ENCODE data around the gene SH3TC2.
"Not testable (repeated sequence)": the region's sequence is repeated elsewhere in the genome, so short reads cannot be mapped to it uniquely, and the experiment has no call there.

Gene SH3TC2

DNA sequence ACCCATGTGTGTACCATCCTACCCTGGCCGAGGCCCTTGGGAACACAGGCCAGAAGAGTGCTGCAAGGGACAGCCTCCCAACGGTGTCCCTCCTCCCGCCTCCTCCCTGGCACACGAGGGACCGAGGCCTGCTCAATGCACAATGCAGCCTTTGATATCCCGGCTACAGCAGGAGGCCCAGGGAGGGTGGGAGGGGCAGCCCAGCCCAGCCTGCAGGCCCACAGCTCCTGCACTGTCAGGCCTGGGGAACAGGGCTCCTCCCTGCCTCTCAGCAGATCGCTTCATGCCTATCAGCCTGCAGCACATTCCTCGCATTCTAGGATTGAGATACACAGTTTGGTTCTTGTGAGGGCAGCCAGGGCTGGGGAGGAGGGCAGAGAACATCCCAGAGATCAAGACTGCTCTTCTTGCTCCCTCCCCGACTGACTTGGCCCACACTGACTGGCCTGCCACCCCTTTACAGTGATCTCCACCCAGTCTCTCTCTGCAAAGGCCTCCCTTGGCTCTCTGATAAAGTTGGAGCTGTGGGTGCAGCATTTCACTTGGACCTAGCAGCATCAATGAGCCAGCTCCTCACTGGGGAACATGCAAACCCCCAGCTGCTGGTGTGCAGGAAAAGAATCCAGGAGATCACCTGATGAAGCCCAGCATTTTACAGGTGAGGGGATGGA is at the start of gene SH3TC2:
Gene SH3TC2 (minus strand): TSS at position 46 of the 671 bp plus-strand sequence. CDS start 40 bp downstream, at position 6.
- no peak within 1 kb of the TSS for H3K27ac Mint-ChIP-seq
- peaks cover 7% of the 10 kb centered on the region for H3K9me3 Mint-ChIP-seq
- H3K27me3 Mint-ChIP-seq = peaks cover 7% of the 10 kb centered on the region
- no peaks in the 10 kb centered on the region for H3K4me1 Mint-ChIP-seq
- no peaks in the 10 kb centered on the region for H3K36me3 Mint-ChIP-seq
- no peak within 1 kb of the TSS for H3K4me3 Mint-ChIP-seq

DNA sequence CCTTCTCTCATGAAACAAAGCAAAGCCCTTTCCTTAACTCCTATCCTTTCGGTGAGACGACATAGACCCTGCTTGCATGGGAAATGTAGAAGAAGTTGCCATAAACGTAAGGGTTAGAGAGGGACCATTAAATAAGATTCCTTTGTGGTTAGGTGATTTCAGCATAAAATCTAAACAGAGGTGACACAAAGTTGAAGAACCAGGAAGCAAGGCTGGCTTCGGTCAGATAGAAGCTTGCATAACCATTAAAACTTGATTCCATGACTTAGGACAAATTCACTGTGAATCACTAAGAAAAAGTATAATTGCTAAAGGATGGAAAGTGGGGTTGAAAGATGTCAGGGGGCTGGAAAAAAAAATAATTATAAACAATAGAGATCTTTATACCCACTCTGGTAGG is 47.5 kb upstream of the SH3TC2 start:
- H3K4me3 Mint-ChIP-seq = no peak overlapping the region
- no peaks in the 10 kb centered on the region for H3K4me1 Mint-ChIP-seq
- H3K27me3 Mint-ChIP-seq = no peaks in the 10 kb centered on the region
- H3K27ac Mint-ChIP-seq = no peak overlapping the region
- H3K9me3 Mint-ChIP-seq = no peaks in the 10 kb centered on the region
- no peaks in the 10 kb centered on the region for H3K36me3 Mint-ChIP-seq

DNA sequence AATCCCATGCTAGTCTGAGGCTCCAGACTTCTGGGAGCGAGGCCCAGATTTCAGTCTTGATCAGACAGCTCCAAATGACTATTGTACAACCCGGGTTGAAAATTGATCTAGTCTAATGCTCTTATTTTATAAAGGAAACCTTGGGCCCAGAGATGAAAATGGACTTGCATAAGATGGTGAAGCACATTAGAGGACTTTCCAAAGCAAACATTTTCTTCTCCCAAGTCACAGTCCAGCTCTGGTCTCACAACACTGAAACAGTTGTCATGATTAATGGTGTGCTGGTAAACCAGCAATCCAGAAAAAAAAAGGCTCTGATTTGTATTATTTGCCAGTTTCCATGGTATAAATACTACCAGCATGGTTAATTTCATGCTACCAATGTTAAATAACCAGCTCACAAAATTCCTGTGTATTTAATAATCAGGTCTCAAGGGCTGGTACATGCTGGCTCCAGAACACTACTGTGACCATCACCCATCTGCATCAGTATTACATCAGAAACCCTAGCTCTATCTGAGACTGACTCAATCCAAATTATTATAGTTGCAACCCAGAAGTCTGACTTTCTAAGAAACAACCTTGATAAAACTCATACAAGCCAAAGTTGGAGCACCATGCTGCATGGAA is 45.9 kb upstream of the SH3TC2 start:
- Mint-ChIP-seq H3K9me3 (no peaks in the 10 kb centered on the region), H3K27me3 (no peaks in the 10 kb centered on the region), H3K4me1 (no peaks in the 10 kb centered on the region), H3K27ac (no peak overlapping the region), H3K36me3 (no peaks in the 10 kb centered on the region), H3K4me3 (no peak overlapping the region)

DNA sequence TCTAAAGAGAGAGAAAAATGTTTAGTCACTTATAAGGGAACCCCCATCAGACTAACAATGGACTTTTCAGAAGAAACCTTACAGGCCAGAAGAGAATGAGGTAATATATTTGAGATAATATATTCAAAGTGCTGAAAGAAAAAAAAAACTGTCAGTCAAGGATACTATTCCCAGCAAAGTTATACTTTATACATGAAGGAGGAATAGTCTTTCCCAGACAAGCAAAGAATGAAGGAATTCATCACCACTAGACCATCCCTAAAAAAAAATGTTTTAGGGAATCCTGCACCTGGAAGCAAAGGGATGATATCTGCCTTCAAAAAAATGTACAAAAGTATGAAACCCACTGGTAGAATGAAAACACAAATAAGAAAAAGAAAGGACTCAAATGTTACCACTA is 37.5 kb upstream of the SH3TC2 start:
- Mint-ChIP-seq H3K36me3 (peaks cover 1% of the 10 kb centered on the region), H3K27me3 (peaks cover 5% of the 10 kb centered on the region), H3K4me1 (no peaks in the 10 kb centered on the region), H3K4me3 (no peak overlapping the region), H3K9me3 (peaks cover 25% of the 10 kb centered on the region), H3K27ac (no peak overlapping the region)

DNA sequence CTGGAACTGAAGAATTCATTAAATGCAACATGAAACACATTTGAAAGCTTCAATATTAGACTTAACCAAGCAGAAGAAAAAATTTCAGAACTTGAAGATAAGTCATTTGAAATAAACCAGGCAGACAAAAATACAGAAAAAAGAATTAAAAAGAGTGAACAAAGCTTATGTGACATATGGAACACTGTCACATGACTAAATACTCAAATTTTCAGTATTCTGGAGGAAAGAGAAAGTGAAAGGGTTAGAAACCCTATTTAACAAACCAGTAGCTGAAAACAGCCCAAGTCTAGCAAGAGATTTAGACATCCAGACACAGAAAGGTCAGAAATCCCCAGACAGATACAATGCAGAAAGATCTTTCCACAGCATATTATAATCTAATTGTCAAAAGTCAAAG is 37.1 kb upstream of the SH3TC2 start:
- H3K9me3 Mint-ChIP-seq = peaks cover 26% of the 10 kb centered on the region
- H3K36me3 Mint-ChIP-seq = peaks cover 1% of the 10 kb centered on the region
- H3K4me1 Mint-ChIP-seq = no peaks in the 10 kb centered on the region
- peaks cover 7% of the 10 kb centered on the region for H3K27me3 Mint-ChIP-seq
- no peak overlapping the region for H3K4me3 Mint-ChIP-seq
- H3K27ac Mint-ChIP-seq = no peak overlapping the region

DNA sequence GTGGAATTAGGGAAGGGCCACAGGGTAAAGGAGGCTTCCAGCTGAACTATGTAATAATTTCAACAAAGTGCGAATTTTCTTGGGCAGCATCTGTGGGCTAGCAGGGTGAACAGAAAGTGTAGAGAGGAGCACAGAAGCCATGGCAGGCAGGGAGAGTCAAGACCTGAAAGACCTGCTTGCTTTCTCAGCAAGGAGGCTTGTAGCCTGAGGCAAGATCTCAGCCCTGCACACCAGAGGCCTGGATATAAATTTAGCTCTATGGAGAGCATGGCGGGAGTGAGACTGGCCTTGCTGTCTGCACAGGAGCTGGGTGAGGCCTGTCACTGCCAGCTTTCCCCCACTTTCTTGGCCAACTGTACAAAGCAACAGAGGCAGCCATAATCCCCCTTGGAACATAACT is 32.1 kb upstream of the SH3TC2 start:
- H3K27ac Mint-ChIP-seq = no peak overlapping the region
- H3K9me3 Mint-ChIP-seq = peaks cover 26% of the 10 kb centered on the region
- peaks cover 5% of the 10 kb centered on the region for H3K36me3 Mint-ChIP-seq
- no peaks in the 10 kb centered on the region for H3K4me1 Mint-ChIP-seq
- H3K27me3 Mint-ChIP-seq = peaks cover 24% of the 10 kb centered on the region
- no peak overlapping the region for H3K4me3 Mint-ChIP-seq

DNA sequence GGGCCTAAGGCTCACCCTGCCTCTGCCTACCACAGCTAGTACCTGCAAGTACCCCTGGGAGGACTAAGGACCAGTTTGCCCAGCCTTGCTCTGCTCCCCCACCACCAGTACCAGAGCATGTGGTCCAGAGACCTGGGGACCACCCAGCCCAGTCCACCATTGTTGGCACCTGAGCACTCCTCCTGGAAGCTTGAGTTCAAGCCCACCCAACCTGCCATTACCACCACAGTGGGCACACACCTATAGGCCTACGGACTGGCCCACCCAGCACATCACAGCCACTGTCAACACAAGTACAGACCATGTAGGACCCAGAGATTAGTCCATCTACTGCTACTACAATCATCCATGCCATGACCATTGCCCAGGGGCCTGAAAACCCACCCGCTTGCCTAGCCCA is 30.8 kb upstream of the SH3TC2 start:
- no peak overlapping the region for H3K4me3 Mint-ChIP-seq
- peaks cover 25% of the 10 kb centered on the region for H3K27me3 Mint-ChIP-seq
- peaks cover 5% of the 10 kb centered on the region for H3K36me3 Mint-ChIP-seq
- peaks cover 23% of the 10 kb centered on the region for H3K9me3 Mint-ChIP-seq
- H3K4me1 Mint-ChIP-seq = no peaks in the 10 kb centered on the region
- H3K27ac Mint-ChIP-seq = no peak overlapping the region

DNA sequence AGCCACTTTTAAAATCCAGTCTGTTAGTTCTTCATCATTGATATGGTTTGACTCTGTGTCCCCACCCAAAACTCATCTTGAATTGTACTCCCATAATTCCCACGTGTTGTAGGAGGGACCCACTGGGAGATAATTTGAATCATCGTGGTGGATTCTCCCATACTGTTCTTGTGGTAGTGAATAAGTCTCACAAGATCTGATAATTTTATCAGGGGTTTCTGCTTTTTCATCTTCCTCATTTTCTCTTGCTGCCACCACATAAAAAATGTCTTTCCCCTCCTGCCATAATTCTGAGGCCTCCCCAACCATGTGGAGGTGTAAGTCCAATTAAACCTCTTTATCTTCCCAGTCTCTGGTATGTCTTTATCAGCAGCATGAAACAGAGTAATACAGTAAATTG is 26.9 kb upstream of the SH3TC2 start:
- H3K4me3 Mint-ChIP-seq = no peak overlapping the region
- H3K27ac Mint-ChIP-seq = no peak overlapping the region
- H3K4me1 Mint-ChIP-seq = no peaks in the 10 kb centered on the region
- H3K27me3 Mint-ChIP-seq = peaks cover 20% of the 10 kb centered on the region
- peaks cover 5% of the 10 kb centered on the region for H3K36me3 Mint-ChIP-seq
- H3K9me3 Mint-ChIP-seq = peaks cover 11% of the 10 kb centered on the region

DNA sequence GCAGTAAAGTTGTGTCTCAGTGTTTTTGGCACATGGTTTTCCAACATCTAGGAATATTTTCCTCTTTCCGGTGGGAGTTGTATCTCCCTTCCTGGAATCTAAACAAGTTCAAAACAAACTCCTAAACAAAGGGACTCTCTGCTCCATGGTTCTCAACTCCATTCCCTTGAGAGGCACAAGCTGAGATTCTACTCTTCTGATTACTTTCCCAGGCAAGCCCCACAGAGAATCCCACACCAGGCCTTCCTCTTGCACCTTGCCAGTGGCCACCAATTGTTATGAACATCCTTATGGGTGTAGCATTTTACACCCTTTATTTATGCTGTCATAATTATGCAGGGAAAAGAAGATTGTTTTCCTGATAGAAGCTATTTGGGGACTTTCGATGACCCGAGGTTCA is 25.8 kb upstream of the SH3TC2 start:
- H3K4me3 Mint-ChIP-seq = no peak overlapping the region
- H3K9me3 Mint-ChIP-seq = peaks cover 11% of the 10 kb centered on the region
- H3K36me3 Mint-ChIP-seq = peaks cover 5% of the 10 kb centered on the region
- H3K27me3 Mint-ChIP-seq = peaks cover 20% of the 10 kb centered on the region
- H3K4me1 Mint-ChIP-seq = no peaks in the 10 kb centered on the region
- no peak overlapping the region for H3K27ac Mint-ChIP-seq

DNA sequence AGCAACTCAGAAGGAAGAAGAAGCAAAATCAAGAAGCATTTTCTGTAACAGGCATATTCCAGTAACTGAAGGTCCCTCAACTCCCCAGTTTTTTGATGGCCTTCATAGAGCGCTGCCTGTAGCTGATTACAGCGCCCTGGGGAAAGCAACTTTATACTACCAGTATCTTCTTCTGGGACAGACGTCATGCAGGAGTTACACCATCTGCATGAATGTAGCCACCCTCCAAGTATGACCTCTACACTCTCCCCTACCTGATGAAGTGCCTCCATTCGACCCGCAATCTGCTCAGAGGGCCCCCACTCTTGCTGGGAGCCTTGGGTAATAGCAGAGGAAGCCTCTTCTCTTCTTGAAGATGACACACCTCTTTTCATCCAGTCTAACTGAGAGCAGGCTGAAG is 21.0 kb upstream of the SH3TC2 start:
- no peak overlapping the region for H3K4me3 Mint-ChIP-seq
- H3K27ac Mint-ChIP-seq = no peak overlapping the region
- peaks cover 5% of the 10 kb centered on the region for H3K27me3 Mint-ChIP-seq
- H3K4me1 Mint-ChIP-seq = peaks cover 8% of the 10 kb centered on the region
- no peaks in the 10 kb centered on the region for H3K36me3 Mint-ChIP-seq
- no peaks in the 10 kb centered on the region for H3K9me3 Mint-ChIP-seq

DNA sequence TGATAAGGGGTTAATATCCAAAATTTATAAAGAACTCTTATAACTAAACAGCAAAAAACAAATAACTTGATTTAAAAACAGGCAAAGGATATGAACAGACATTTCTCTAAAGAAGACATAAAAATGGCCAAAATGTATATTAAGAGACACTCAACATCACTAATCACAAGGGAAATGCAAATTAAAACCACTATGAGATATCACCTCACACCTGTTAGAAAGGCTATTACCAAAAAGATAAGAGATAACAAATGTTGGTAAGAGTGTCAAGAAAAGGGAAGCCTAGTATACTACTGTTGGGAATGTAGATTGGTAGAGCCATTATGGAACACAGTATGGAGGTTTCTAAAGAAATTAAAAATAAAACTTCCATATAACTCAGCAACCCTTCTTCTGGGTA is 19.4 kb upstream of the SH3TC2 start:
- Mint-ChIP-seq H3K36me3 (no peaks in the 10 kb centered on the region), H3K27ac (no peak overlapping the region), H3K27me3 (peaks cover 5% of the 10 kb centered on the region), H3K4me1 (peaks cover 8% of the 10 kb centered on the region), H3K4me3 (no peak overlapping the region), H3K9me3 (no peaks in the 10 kb centered on the region)

DNA sequence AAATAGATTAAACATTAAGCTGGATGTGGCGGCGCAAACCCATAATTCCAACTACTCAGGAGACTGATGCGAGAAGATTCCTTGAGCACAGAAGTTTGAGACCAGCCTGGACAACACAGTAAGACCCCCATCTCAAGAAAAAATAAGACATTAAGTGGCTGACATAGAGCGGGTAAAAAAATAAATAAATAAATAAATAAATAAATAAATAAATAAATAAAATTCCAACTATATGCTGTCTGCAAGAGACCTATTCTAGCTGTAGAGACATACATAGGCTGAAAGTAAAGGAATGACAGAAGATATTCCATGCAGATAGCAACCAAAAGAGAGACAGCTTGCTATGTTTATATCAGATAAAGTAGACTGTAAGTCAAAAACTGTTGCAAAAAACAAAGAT is 17.4 kb upstream of the SH3TC2 start:
- Mint-ChIP-seq H3K4me3 (no peak overlapping the region), H3K27ac (no peak overlapping the region), H3K9me3 (no peaks in the 10 kb centered on the region), H3K4me1 (peaks cover 8% of the 10 kb centered on the region), H3K36me3 (no peaks in the 10 kb centered on the region), H3K27me3 (peaks cover 3% of the 10 kb centered on the region)

DNA sequence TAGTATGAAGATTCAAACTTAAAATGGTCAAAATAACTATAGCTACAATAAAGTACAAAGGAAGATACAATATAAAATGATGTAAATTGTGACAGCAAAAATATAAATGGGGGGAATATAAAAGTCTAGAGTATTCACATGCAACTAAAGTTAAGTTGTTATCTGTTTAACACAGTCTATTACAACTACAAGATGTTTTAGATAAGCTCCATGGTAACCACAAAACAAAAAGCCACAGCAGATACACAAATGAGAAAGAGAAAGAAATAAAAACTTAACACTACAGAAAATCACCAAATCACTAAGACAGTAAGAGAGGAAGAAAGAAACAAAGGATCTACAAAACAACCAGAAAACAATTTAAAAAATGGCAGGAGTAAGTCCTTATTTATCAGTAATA is 17.0 kb upstream of the SH3TC2 start:
- H3K4me3 Mint-ChIP-seq = no peak overlapping the region
- no peaks in the 10 kb centered on the region for H3K9me3 Mint-ChIP-seq
- no peak overlapping the region for H3K27ac Mint-ChIP-seq
- no peaks in the 10 kb centered on the region for H3K36me3 Mint-ChIP-seq
- H3K27me3 Mint-ChIP-seq = peaks cover 3% of the 10 kb centered on the region
- H3K4me1 Mint-ChIP-seq = peaks cover 8% of the 10 kb centered on the region

DNA sequence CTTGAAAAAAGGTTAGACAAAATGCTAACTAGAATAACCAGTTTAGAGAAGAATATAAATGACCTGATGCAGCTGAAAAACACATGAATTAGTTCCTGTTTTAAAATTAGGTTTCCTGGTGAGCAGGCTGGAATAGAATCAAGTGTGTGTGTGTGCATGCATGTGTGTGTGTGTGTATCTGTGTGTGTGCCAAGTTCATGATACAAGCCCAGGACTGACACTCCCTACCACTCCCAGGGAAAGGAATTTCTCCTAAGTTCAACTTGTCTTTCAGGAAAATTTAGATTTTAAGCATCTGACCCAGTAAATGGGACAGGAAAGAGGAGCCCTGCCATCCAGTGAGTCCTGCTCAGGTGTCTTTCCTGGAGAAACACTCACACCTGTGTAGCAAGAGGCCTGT is 11.2 kb upstream of the SH3TC2 start:
- H3K36me3 Mint-ChIP-seq, H3K9me3 Mint-ChIP-seq, H3K27me3 Mint-ChIP-seq, H3K27ac Mint-ChIP-seq, H3K4me3 Mint-ChIP-seq, H3K4me1 Mint-ChIP-seq: not testable (repeated sequence)

DNA sequence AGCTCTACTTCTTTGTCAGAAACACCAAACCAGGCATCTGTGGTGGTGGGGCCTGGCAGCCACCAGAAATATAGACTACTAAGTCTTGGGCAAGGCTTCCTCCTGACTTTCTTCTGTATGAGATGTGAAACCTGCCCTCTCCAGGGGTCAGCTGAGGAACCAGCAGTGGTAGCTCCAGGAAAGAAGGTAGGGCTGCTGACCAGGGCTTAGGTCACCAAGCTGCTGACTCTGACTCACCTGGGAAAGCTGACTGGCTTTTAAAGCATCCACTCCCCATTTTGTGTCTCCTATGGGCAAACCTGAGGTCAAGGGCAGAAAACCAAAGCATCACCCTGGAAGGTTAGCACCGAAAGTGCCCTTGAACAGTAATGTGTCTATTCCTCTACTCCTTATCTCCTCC is 10.4 kb upstream of the SH3TC2 start:
- no peaks in the 10 kb centered on the region for H3K9me3 Mint-ChIP-seq
- no peak overlapping the region for H3K4me3 Mint-ChIP-seq
- H3K27me3 Mint-ChIP-seq = peaks cover 4% of the 10 kb centered on the region
- H3K36me3 Mint-ChIP-seq = no peaks in the 10 kb centered on the region
- H3K27ac Mint-ChIP-seq = no peak overlapping the region
- no peaks in the 10 kb centered on the region for H3K4me1 Mint-ChIP-seq

DNA sequence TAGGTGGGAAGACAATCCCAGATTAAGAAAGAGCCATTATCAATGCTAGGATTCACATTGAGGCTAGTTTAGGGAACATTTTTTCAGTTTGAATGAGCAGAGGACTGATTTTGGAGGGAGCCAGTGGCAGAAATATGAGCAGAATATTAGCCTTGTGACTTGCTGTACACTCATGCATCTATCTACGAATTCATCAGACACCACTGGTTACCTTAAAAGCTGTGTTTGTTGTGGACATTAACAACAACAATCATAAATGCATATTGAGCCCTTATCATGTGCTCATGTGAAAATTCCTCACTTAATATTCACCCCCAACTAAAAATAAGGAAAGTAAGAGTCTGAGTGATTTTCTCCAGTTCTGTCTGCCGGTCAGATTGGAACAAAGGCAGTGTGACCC is 9.9 kb upstream of the SH3TC2 start:
- Mint-ChIP-seq H3K4me1 (no peaks in the 10 kb centered on the region), H3K27me3 (peaks cover 4% of the 10 kb centered on the region), H3K9me3 (no peaks in the 10 kb centered on the region), H3K27ac (no peak overlapping the region), H3K36me3 (no peaks in the 10 kb centered on the region), H3K4me3 (no peak overlapping the region)

DNA sequence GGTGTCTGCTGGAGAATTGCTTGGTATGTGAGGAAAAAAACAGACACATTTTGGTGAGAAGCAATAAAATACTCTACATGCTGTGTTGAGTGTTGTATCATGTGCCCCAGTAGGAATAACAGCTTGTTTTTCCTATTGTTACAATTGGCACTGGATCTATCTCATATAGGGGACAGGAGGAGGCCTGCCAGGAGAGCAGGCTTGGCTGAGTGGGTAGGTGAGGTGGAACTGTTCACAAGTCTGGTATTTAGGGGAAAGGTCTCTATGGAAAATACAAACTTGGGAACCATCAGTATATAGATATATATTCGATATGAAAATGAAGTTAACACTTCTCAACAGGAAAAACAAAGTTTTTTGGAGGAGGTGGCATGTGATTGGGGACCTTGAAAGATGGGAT is 9.5 kb upstream of the SH3TC2 start:
- Mint-ChIP-seq H3K36me3 (no peaks in the 10 kb centered on the region), H3K27me3 (peaks cover 4% of the 10 kb centered on the region), H3K4me1 (no peaks in the 10 kb centered on the region), H3K27ac (no peak overlapping the region), H3K9me3 (no peaks in the 10 kb centered on the region), H3K4me3 (no peak overlapping the region)

Data from activated naive CD4-positive, alpha-beta T cell treated with anti-CD3 and anti-CD28 coated beads, Interleukin-2, amount 50 U/mL, for 24 hours (primary cell).